NT2/D1 (cell line): ENCODE data around the gene PLCB4.

Source experiments
- DNase-seq: peaks from one replicate; pipeline ENCODE4 v3.0.0-alpha.2; 2011; ENCODE audit warnings: low read depth, low spot score
- H3K27me3 ChIP-seq: 2 replicates; pipeline ENCODE4 v1.6.0; 2011; ENCODE audit warnings: mild to moderate bottlenecking; ENCODE audit not compliant: insufficient read length, insufficient read depth
- H3K36me3 ChIP-seq: 2 replicates; pipeline ENCODE4 v1.6.1; 2011; ENCODE audit warnings: mild to moderate bottlenecking, low read length, mixed read lengths; ENCODE audit not compliant: insufficient read depth, insufficient read length
- H3K4me1 ChIP-seq: 2 replicates; pipeline ENCODE4 v1.5.1; 2011; ENCODE audit not compliant: insufficient read depth, insufficient read length
- H3K4me3 ChIP-seq: 2 replicates; pipeline ENCODE4 v1.5.1; 2011; ENCODE audit warnings: low read depth; ENCODE audit not compliant: insufficient read length
- H3K9ac ChIP-seq: 2 replicates; pipeline ENCODE4 v1.6.0; 2011; ENCODE audit warnings: low read depth; ENCODE audit not compliant: insufficient read length
- H3K9me3 ChIP-seq: 2 replicates; pipeline ENCODE4 v1.5.1; 2011; ENCODE audit warnings: mild to moderate bottlenecking, low read length; ENCODE audit not compliant: insufficient read depth
- SUZ12 ChIP-seq: IDR thresholded peaks from 2 replicates; pipeline ENCODE4 v1.6.1; 2011; ENCODE audit not compliant: insufficient read length, insufficient read depth; ENCODE audit errors: extremely low read depth
- YY1 ChIP-seq: IDR thresholded peaks from 2 replicates; pipeline ENCODE4 v1.6.1; 2011; ENCODE audit not compliant: insufficient read length, insufficient read depth
- ZNF274 ChIP-seq: IDR thresholded peaks from 2 replicates; pipeline ENCODE4 v1.6.1; 2011; ENCODE audit warnings: mild to moderate bottlenecking, low read depth, low read length

The PLCB4 gene

DNA sequence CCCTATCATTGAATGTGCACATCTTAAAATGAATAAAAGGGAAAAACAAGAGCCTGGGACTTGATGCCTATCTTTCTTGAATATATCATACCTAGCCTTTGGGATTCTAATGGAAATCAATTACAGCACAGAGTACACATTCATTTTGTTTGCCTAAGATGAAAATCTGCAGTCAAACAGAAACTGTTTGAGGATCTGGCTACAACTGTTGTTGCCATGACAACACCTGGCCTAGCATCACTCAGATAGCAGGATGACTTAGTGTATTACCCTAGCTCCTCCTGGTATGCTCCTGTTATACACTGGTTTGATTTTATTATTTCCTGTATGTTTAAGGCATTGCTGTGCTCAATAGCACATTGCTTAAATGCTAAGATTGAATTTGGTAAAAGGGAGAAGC, 374.0 kb downstream of the PLCB4 start:
- no peaks in the 10 kb centered on the region for H3K4me1 ChIP-seq
- H3K9ac ChIP-seq: no peak overlapping the region
- no peak for TF ChIP-seq ZNF274
- no peak for TF ChIP-seq SUZ12
- no peak for TF ChIP-seq YY1
- no peaks in the 10 kb centered on the region for H3K27me3 ChIP-seq
- DNase-seq: no peak
- H3K36me3 ChIP-seq: no peaks in the 10 kb centered on the region
- no peak overlapping the region for H3K4me3 ChIP-seq
- peaks cover 22% of the 10 kb centered on the region for H3K9me3 ChIP-seq

- H3K9ac ChIP-seq: no peak overlapping the region
- H3K4me3 ChIP-seq: no peak overlapping the region
- no peaks in the 10 kb centered on the region for H3K36me3 ChIP-seq
- no peaks in the 10 kb centered on the region for H3K4me1 ChIP-seq
- no peak for TF ChIP-seq ZNF274
- TF ChIP-seq YY1: no peak
- no peak for TF ChIP-seq SUZ12
- H3K27me3 ChIP-seq: no peaks in the 10 kb centered on the region
- no peak for DNase-seq
- H3K9me3 ChIP-seq: peaks cover 15% of the 10 kb centered on the region; the same call in 1 of the 2 replicates
These were observed 376.0 kb downstream of the PLCB4 start for GRCh38 chr20:9444921-9445320.

GRCh38 chr20:9447182-9447581, 378.3 kb downstream of the PLCB4 start:
- no peak overlapping the region for H3K4me3 ChIP-seq
- no peaks in the 10 kb centered on the region for H3K27me3 ChIP-seq
- peaks cover 15% of the 10 kb centered on the region; the same call in 1 of the 2 replicates for H3K9me3 ChIP-seq
- no peaks in the 10 kb centered on the region for H3K4me1 ChIP-seq
- no peak for DNase-seq
- no peak overlapping the region for H3K9ac ChIP-seq
- no peaks in the 10 kb centered on the region for H3K36me3 ChIP-seq
- TF ChIP-seq SUZ12 (no peak), YY1 (no peak), ZNF274 (no peak)

DNA sequence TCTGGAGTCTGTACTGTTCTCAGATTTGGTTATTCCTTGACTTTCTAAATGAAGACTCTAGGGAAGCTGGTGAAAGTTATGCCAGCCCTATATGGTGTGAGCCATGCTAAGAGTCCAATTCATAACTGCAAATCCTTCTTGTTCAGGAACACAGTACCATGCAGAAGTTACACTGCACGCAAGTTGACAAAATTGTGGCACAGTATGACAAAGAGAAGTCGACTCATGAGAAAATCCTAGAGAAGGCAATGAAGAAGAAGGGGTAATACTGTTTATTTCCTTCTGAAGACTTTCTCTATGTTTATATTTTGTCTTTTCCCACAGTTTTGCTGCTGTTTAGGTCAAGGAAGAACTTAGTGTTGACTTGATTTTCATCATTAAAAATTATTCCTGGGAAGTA, 384.3 kb downstream of the PLCB4 start:
- H3K9me3 ChIP-seq: 0 out of 2 replicates have a peak, but pooled peaks cover 2% of the 10 kb centered on the region
- H3K27me3 ChIP-seq: no peaks in the 10 kb centered on the region
- DNase-seq: no peak
- no peaks in the 10 kb centered on the region for H3K4me1 ChIP-seq
- H3K36me3 ChIP-seq: no peaks in the 10 kb centered on the region
- H3K9ac ChIP-seq: no peak overlapping the region
- H3K4me3 ChIP-seq: no peak overlapping the region
- no peak for TF ChIP-seq YY1
- TF ChIP-seq SUZ12: no peak
- TF ChIP-seq ZNF274: no peak

DNA sequence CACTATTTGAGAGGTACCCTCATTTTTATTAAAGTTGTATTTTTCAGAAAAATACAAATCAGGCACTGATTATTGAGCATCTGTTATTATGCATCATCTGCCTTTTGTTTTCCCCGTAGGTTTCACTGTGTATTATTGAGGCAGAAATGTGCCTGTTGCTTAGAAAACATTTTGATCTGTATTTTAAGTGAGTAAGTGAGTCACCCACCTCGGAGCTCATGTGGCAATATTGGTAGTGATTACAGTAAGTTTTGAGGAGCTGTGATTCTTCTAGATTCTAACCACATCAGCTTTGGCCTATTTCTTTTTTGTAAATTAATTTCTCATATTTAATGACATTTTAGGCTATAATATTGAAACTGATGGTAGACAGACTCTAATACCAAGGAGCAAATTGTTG, 385.9 kb downstream of the PLCB4 start:
- Histone ChIP-seq H3K4me1 (no peaks in the 10 kb centered on the region), H3K9ac (no peak overlapping the region), H3K36me3 (no peaks in the 10 kb centered on the region), H3K4me3 (no peak overlapping the region), H3K27me3 (no peaks in the 10 kb centered on the region), H3K9me3 (no peaks in the 10 kb centered on the region)
- no peak for DNase-seq
- TF ChIP-seq ZNF274 (no peak), YY1 (no peak), SUZ12 (no peak)

DNA sequence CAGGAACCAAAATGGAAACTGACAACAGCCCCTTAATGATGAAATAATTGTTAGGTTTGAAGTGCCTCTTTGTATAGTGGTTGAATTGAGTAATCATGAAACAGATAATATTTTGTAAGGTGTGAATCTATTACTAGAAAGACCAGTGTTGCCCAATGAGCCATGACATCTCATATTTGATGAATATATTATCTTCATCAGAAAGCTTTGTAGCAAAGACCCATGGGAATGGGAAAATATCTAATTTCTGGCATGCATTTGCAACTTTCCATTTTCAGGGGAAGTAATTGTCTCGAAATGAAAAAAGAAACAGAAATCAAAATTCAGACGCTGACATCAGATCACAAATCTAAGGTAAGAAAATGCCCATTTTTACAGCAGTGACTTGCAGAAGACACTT, 388.2 kb downstream of the PLCB4 start:
- no peak for TF ChIP-seq SUZ12
- no peak for TF ChIP-seq YY1
- TF ChIP-seq ZNF274: no peak
- Histone ChIP-seq H3K36me3 (peaks cover 3% of the 10 kb centered on the region), H3K4me3 (no peak overlapping the region), H3K27me3 (no peaks in the 10 kb centered on the region), H3K9me3 (no peaks in the 10 kb centered on the region), H3K4me1 (no peaks in the 10 kb centered on the region), H3K9ac (no peak overlapping the region)
- DNase-seq: no peak

GRCh38 chr20:9458138-9458796, 389.4 kb downstream of the PLCB4 start:
- DNase-seq: peak; percentile 35
- TF ChIP-seq SUZ12: no peak
- no peak for TF ChIP-seq ZNF274
- TF ChIP-seq YY1: no peak
- H3K9me3 ChIP-seq: no peaks in the 10 kb centered on the region
- no peak overlapping the region for H3K9ac ChIP-seq
- H3K4me3 ChIP-seq: no peak overlapping the region
- no peaks in the 10 kb centered on the region for H3K4me1 ChIP-seq
- H3K36me3 ChIP-seq: peaks cover 3% of the 10 kb centered on the region
- no peaks in the 10 kb centered on the region for H3K27me3 ChIP-seq
